Sigmoid colon (tissue), 7 donors: ENCODE data around the gene CCSER1. TPM values are rescaled to one million over a fixed set of nuclear protein-coding genes. Genes with fewer than 3 reads are reported as not detected.
"Not testable (repeated sequence)": the region's sequence is repeated elsewhere in the genome, so short reads cannot be mapped to it uniquely, and the experiment has no call there.

Source experiments
- DNase-seq: peaks from one replicate; pipeline ENCODE4 v3.0.0-alpha.2; 2019
- H3K27ac ChIP-seq, 4 donors: fragments of 200-600 bp; sonication (generic); one replicate each; pipeline ENCODE4 v1.5.1; 2016 to 2019; ENCODE audit warnings: mild to moderate bottlenecking in 1 of 4
- H3K27me3 ChIP-seq, 3 donors: fragments of 200-600 bp; sonication (generic); one replicate each; pipeline ENCODE4 v1.5.1; 2019; ENCODE audit warnings: mild to moderate bottlenecking in 1 of 3
- H3K36me3 ChIP-seq, 4 donors: fragments of 200-600 bp; sonication (generic); one replicate each; pipeline ENCODE4 v1.5.1; 2016 to 2019
- H3K4me1 ChIP-seq, 4 donors: fragments of 200-600 bp; sonication (generic); one replicate each; pipeline ENCODE4 v1.5.1; 2017 to 2019
- H3K4me3 ChIP-seq, 4 donors: fragments of 200-600 bp; sonication (generic); one replicate each; pipeline ENCODE4 v1.5.1; 2017 to 2019; ENCODE audit warnings: mild to moderate bottlenecking in 2 of 4, moderate library complexity in 1 of 4
- H3K9me3 ChIP-seq, 4 donors: fragments of 200-600 bp in 3 of 4; sonication (generic) in 3 of 4; one replicate each; pipeline versions ENCODE4 v1.5.1 to v1.6.1; 2013 to 2019
- EP300 ChIP-seq, 4 donors: sonication (generic); formaldehyde crosslinking; IDR thresholded peaks; one replicate each; pipeline ENCODE4 v1.6.1; 2017; ENCODE audit warnings: antibody characterized with exemption in 4 of 4
- POLR2A ChIP-seq, 2 donors: fragments of 450-650 bp; IDR thresholded peaks; one replicate each; pipeline ENCODE4 v1.6.1; 2016; ENCODE audit warnings: antibody characterized with exemption in 2 of 2, mild to moderate bottlenecking in 2 of 2, moderate library complexity in 2 of 2
- POLR2AphosphoS5 ChIP-seq, 4 donors: sonication (generic); formaldehyde crosslinking; IDR thresholded peaks; one replicate each; pipeline ENCODE4 v1.6.1; 2017; ENCODE audit warnings: antibody characterized with exemption in 4 of 4
- WGBS, 2 donors: extraction: QIAGEN DNeasy Blood & Tissue Kit; methylation state at CpG; one replicate each; pipeline ENCODE4 v1.1.7; 2013; 5-methylcytosine and 5-hydroxymethylcytosine counted together
- intact Hi-C: fragments of 100-400 bp; cut with DNase I; formaldehyde crosslinking; loops from one replicate; pipeline ENCODE4 v1.15.1; 2023
- polyA plus RNA-seq, 3 donors: library from polyadenylated mRNA; stranded (reverse); fragments of 200-250 nt; gene quantifications; one replicate each; pipeline ENCODE4 v1.2.3, GENCODE V29; 2013
- total RNA-seq, 4 donors: library from RNA; depleted of rRNA; stranded (reverse); fragments of >200 nt; gene quantifications; one replicate each; pipeline ENCODE4 v1.1.0, GENCODE V29; 2016
- TF ChIP-seq, protein P1 (sequence below), 4 experiments: fragments of 450-650 bp in 3 of 4; fragments of 200-600 bp in 1 of 4; IDR thresholded peaks; one replicate each; pipeline ENCODE4 v1.5.1; 2016 to 2019; ENCODE audit warnings: antibody characterized with exemption in 4 of 4, mild to moderate bottlenecking in 3 of 4, moderate library complexity in 2 of 4
- donor health status: healthy with polysubstance abuse.
- donor health status: Bipolar disorder and iron deficiency.
- donor health status: healthy.

CCSER1 gene
- total and polyA plus RNA-seq, 7 donors: 1.6 to 7.2 (median 4.2) TPM

- Histone ChIP-seq H3K4me3 (no peak overlapping the region), H3K27ac (no peak overlapping the region), H3K4me1 (no peaks in the 10 kb centered on the region), H3K9me3 (no peaks in the 10 kb centered on the region), H3K27me3 (no peaks in the 10 kb centered on the region), H3K36me3 (no peaks in the 10 kb centered on the region)
- WGBS, 2 donors: 90 to 92% methylated on average over 3 of the region's 3 CpGs
- intact Hi-C loops: no loop called here
- no peak for DNase-seq
- TF ChIP-seq, protein P1, sequence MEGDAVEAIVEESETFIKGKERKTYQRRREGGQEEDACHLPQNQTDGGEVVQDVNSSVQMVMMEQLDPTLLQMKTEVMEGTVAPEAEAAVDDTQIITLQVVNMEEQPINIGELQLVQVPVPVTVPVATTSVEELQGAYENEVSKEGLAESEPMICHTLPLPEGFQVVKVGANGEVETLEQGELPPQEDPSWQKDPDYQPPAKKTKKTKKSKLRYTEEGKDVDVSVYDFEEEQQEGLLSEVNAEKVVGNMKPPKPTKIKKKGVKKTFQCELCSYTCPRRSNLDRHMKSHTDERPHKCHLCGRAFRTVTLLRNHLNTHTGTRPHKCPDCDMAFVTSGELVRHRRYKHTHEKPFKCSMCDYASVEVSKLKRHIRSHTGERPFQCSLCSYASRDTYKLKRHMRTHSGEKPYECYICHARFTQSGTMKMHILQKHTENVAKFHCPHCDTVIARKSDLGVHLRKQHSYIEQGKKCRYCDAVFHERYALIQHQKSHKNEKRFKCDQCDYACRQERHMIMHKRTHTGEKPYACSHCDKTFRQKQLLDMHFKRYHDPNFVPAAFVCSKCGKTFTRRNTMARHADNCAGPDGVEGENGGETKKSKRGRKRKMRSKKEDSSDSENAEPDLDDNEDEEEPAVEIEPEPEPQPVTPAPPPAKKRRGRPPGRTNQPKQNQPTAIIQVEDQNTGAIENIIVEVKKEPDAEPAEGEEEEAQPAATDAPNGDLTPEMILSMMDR (IDR thresholded peaks at IDR 0.05): no peak
- TF ChIP-seq EP300 (IDR thresholded peaks at IDR 0.05) (no peak), POLR2AphosphoS5 (IDR thresholded peaks at IDR 0.05) (no peak), POLR2A (IDR thresholded peaks at IDR 0.05) (no peak)
Measured at GRCh38 chr4:90393215-90393614, 266.0 kb downstream of the CCSER1 start.

DNA sequence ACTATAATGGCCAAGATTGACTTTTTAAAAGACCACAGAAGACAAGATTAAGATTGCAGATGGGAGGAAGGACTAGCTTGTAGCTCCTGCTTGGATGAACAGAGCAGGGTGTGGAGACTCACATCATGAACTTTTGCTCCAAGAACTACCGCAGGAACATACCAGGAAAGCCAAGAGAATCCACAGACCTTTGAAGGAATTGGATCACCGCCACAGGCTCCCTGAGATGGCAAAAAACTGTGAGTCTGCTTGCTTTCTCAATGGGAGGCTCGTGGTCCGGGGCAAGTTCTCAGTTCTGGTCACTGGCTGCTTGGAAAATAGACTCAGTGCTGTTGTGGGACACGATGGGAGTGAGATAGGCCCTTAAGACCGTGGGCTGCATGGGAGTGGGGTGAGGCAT is 276.6 kb downstream of the CCSER1 start:
- intact Hi-C loops: no loop called here
- TF ChIP-seq POLR2A (IDR thresholded peaks at IDR 0.05) (no peak), EP300 (IDR thresholded peaks at IDR 0.05) (no peak), POLR2AphosphoS5 (IDR thresholded peaks at IDR 0.05) (no peak)
- TF ChIP-seq, protein P1 (IDR thresholded peaks at IDR 0.05): no peak
- H3K4me3 ChIP-seq: no peak overlapping the region
- no peak for DNase-seq
- no peak overlapping the region for H3K27ac ChIP-seq
- WGBS, 2 donors: 89 to 96% methylated on average over 6 of the region's 6 CpGs
- no peaks in the 10 kb centered on the region for H3K27me3 ChIP-seq
- H3K9me3 ChIP-seq: peaks cover 0 to 2% (median 0%) of the 10 kb centered on the region in 4 donors
- no peaks in the 10 kb centered on the region for H3K36me3 ChIP-seq
- no peaks in the 10 kb centered on the region for H3K4me1 ChIP-seq

GRCh38 chr4:90407897-90408296 is 280.7 kb downstream of the CCSER1 start:
- H3K4me3 ChIP-seq, H3K27ac ChIP-seq, H3K36me3 ChIP-seq, H3K4me1 ChIP-seq, H3K9me3 ChIP-seq, intact Hi-C loops, H3K27me3 ChIP-seq, DNase-seq: not testable (repeated sequence)
- WGBS, 2 donors: 94 to 95% methylated on average over 11 of the region's 11 CpGs

GRCh38 chr4:90412786-90413185 is 285.6 kb downstream of the CCSER1 start:
- H3K36me3 ChIP-seq, H3K9me3 ChIP-seq, H3K27ac ChIP-seq, H3K27me3 ChIP-seq, DNase-seq, H3K4me3 ChIP-seq, intact Hi-C loops, H3K4me1 ChIP-seq: not testable (repeated sequence)

DNA sequence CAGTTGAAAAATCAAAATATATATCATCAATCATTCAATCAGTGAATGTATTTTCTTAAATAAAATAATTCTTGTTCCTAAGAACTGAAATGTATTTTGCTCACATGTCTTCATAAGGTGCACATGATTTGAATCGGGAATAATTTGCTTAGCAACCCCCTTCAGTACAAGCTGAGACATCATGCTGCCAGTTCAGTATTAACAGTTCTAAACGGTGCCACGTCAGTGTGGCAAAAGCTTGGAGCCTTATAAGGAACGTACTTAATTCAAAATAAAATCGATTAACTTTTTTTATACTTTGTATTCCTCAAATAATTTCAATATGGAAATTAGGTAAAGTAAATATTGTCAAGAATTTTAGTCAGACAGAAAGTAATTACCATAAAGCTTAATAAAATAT is 287.9 kb downstream of the CCSER1 start:
- H3K27ac ChIP-seq: no peak overlapping the region
- H3K4me3 ChIP-seq: no peak overlapping the region
- DNase-seq: no peak
- no peaks in the 10 kb centered on the region for H3K36me3 ChIP-seq
- WGBS, 2 donors: 89 to 92% methylated on average over 5 of the region's 5 CpGs
- no peaks in the 10 kb centered on the region for H3K4me1 ChIP-seq
- intact Hi-C loops: loop anchor here (5.0 kb wide), 1 partner anchor 1972 kb away; no protein-coding TSS in a partner anchor
- no peaks in the 10 kb centered on the region for H3K9me3 ChIP-seq
- H3K27me3 ChIP-seq: no peaks in the 10 kb centered on the region
- no peak for TF ChIP-seq POLR2AphosphoS5 (IDR thresholded peaks at IDR 0.05)
- no peak for TF ChIP-seq EP300 (IDR thresholded peaks at IDR 0.05)
- TF ChIP-seq POLR2A (IDR thresholded peaks at IDR 0.05): no peak
- TF ChIP-seq, protein P1 (IDR thresholded peaks at IDR 0.05): no peak

DNA sequence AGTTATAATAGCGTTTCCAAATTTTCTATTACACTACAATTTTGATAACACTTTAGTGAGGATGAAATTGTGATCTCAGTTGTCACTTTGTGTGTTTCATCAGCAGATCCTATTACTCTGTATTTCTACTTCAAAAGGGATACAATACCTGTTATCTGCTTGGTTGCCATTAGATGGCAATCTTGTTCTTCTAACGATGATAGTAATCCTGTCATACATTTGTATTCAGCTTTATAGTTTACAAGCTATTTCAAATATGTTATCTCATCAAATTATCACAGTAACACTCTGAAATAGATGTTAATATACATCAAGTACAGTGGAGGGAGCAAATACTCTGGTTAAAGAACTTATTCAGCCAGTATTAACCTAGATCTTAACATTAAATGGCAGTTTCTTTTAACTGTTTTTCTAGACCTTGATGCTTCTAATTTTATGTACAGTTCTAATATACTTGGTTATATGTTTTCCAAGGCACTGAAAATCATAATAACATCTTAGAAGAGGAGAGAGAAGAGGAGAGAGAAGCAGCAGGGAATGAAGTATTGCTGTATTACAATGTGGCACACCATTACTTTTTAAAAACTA is 292.0 kb downstream of the CCSER1 start:
- Histone ChIP-seq H3K36me3 (no peaks in the 10 kb centered on the region), H3K27me3 (no peaks in the 10 kb centered on the region), H3K9me3 (no peaks in the 10 kb centered on the region), H3K4me1 (no peaks in the 10 kb centered on the region), H3K27ac (no peak overlapping the region), H3K4me3 (no peak overlapping the region)
- TF ChIP-seq POLR2A (IDR thresholded peaks at IDR 0.05) (no peak), POLR2AphosphoS5 (IDR thresholded peaks at IDR 0.05) (no peak), EP300 (IDR thresholded peaks at IDR 0.05) (no peak)
- TF ChIP-seq, protein P1 (IDR thresholded peaks at IDR 0.05): peak in 1 of 4 experiments; percentile 31
- DNase-seq: no peak
- intact Hi-C loops: loop anchor here (5.0 kb wide), 1 partner anchor 1968 kb away; no protein-coding TSS in a partner anchor
- WGBS, 2 donors: 1 to 5% methylated on average over 2 of the region's 2 CpGs
